ENCODE measurements around the gene DIAPH1.

GRCh38 chr5:141495453-141495811, 123.4 kb downstream of the DIAPH1 start:
- TF ChIP-seq, protein P1, sequence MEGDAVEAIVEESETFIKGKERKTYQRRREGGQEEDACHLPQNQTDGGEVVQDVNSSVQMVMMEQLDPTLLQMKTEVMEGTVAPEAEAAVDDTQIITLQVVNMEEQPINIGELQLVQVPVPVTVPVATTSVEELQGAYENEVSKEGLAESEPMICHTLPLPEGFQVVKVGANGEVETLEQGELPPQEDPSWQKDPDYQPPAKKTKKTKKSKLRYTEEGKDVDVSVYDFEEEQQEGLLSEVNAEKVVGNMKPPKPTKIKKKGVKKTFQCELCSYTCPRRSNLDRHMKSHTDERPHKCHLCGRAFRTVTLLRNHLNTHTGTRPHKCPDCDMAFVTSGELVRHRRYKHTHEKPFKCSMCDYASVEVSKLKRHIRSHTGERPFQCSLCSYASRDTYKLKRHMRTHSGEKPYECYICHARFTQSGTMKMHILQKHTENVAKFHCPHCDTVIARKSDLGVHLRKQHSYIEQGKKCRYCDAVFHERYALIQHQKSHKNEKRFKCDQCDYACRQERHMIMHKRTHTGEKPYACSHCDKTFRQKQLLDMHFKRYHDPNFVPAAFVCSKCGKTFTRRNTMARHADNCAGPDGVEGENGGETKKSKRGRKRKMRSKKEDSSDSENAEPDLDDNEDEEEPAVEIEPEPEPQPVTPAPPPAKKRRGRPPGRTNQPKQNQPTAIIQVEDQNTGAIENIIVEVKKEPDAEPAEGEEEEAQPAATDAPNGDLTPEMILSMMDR (conservative IDR thresholded peaks at IDR 0.05; ENCODE audit: low read length): no peak
- TF ChIP-seq EZH2phosphoT487 (IDR thresholded peaks at IDR 0.05; ENCODE audit: borderline replicate concordance): no peak
